Measurements from ENCODE around the gene VAT1.
"Not testable (repeated sequence)": the region's sequence is repeated elsewhere in the genome, so short reads cannot be mapped to it uniquely, and the experiment has no call there.

Gene VAT1

DNA sequence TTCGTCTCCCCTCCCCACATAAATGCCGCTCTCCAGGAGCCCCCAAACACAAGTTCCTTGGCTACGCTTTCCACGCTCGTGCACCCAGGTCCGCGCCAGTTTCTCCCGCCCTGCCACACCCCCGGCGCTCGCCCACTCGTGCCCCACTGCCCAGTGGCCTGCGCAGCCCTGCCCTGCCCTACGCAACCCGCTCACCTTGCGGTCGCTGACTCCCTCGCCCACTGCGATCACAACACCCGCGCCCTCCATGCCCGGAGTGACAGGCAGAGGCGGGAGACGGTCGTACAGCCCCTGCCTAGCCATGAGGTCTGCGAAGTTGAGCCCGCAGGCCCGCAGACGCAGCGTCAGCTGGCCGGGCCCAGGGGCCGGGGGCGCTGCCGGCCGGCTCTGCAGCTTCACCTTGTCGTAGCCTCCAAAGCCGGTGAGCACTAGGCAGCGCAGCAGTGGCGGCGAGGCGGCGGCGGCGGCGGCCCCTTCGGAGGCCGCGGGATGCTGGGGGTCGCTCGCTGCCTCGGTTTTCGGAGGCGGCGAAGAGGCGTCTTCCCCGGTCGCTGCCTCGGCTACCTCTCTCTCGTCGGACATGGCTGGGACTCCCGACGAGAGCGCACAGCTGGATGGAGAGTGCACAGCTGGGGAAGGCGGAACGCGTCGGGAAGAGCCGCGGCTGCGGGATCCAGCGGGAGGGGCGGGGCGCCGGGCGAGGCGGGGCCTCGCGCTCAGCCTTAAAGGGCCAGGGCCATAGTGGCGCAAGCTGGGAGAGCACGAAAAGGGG lies at the start of gene VAT1:
VAT1 (minus strand) TSS at position 645 of the 772 bp plus-strand sequence; CDS start at position 582, 63 bp downstream.
- no peak for DNase-seq

DNA sequence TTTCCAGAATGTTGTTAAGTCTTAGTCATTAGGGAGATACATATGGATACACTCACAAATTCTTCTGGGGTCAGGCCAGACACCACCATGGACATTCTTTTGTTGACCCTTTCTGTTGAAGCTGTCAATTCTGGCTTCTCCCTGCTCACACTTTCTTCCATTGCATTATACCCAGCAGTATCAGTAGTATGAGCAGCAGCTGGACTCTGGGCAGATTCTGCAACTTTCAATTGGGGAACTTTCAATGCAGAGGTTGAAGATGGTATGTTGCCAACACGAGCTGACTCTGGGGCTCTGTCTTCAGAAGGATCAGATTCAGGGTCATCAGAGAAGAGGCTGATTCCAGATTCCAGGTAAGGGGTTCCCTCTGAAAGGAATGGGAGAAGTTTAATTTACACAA lies 48.7 kb upstream of the VAT1 start:
- DNase-seq: no peak

DNA sequence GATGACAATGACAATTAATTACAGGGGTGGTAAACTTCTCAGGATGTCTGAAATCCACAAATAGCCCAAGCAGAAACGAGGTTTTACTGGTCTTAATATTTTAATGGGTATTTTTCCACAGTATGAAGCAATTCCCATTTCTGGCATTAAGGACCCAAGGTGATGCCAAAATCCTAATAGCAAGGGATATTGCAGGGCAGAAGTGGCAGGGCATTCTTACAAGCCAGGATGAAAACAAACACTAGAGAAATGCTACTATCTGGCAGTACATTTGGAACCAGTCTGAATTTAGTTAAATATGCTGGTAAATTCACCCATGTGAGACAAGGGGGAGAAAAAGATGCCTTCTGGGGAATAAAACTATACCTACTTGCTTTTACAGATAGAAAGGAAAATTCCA lies 48.1 kb upstream of the VAT1 start:
- no peak for DNase-seq

DNA sequence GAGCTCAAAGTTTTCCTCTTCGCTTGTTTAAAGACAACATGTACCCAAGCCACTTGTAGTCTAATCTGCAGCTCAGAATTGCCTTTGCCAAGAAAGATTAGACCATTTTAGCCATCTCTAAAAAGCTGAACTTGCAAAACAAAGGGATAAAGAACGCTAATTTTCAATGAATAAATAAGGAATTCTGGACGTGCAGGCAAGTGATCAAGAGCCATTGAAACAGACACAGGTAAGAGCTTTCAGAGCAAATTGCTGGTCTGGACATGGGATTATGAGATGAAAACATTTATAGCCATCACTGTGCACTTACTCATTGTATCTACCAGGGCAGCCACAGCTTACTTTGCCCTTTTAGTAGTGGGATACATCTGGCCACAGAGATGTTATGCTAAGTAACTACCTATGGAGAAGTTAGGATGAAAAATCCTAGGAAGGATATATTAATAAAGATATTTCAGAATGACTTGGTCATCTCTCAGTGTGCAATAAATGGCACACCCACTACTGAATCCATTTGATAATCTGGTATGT lies 47.2 kb upstream of the VAT1 start:
- DNase-seq: no peak

DNA sequence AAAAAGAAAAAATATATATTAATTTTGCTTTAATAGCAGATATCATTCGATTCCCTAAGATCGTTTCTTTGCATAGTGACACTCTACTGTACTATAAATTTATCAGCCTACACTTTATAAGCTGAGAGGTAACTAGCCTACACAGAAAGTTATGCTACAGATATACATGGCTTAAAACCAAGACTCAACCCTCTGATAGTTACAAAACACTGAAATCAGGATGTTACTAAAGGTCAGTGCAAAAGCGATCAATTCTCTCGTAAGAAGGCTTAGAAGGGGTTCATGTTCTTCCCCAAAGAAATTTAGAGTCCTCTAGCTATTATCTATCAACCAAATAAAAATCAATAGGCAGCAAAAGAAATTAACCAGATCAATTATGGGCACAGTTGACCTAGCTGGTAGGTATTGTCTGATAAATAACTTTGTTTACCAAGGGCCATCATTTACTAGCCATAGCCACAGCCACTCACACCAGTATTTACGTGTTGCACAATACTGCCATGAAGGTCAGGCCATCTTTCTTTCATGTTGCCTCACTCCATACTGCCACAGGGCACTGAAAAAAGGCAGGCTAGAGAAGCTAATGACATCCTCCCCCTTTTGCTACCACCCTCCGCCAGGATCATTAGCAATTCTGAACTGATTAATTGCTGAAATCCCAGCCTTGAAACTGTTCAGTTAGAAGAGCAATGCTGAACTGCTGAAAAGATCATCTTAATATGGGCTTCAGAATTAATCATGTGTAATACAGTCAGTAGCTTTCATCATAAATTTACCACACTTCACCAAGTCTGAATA lies 46.6 kb upstream of the VAT1 start:
- no peak for DNase-seq

DNA sequence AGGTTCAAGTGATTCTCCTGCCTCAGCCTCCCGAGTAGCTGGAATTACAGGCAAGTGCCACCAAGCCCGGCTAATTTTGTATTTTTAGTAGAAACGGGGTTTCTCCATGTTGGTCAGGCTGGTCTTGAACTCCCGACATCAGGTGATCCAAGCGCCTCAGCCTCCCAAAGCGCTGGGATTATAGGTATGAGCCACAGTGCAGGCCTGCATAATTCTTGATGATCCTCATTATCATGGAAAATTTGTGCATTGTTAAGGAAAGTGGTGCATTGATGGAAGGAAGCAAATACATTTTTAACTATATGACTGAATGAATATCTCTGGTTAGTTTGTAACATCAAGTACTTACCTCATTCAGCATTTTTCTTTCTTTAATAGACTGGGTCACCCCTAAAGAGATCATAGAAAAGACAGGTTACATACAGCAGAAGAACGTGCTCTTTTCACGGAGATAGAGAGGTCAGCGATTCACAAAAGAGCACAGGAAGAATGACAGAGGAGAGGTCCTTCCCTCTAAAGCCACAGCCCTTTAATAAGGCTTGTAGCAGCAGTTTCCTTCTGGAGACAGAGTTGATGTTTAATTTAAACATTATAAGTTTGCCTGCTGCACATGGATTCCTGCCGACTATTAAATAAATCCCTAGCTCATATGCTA lies 40.9 kb upstream of the VAT1 start:
- DNase-seq: no peak

DNA sequence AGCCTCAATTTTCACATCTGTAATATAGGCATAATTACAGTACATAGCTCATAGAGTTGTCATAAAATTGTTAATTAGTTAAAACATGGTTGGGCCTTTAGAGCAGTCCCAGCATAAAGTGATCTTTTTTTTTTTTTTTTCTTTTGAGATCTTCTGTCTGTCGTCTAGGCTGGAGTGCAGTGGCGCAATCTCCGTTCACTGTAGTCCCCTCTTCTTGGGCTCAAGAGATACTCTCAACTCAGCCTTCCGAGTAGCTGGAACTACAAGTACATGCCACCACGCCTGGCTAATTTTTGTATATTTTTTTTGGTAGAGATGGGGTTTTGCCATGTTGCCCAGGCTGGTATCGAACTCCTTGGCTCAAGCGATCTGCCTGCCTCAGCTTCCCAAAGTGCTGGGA lies 33.9 kb upstream of the VAT1 start:
- no peak for DNase-seq

DNA sequence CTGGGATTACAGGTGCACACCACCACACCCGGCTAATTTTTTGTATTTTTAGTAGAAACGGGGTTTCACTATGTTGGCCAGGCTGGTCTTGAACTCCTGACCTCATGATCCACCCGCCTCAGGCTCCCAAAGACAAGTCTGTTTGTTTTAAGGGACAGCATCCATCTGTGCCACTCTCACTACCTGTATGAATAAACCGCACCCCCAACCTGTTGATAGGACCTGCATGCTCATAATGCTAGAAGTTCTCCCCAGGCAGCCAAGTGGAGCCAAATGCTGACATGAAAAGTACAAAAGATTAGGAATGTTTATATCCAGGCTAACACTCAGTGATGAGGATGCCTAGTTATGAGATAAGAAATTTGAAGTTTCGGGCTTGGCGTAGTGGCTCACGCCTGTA lies 30.8 kb upstream of the VAT1 start:
- not testable (repeated sequence) for DNase-seq

DNA sequence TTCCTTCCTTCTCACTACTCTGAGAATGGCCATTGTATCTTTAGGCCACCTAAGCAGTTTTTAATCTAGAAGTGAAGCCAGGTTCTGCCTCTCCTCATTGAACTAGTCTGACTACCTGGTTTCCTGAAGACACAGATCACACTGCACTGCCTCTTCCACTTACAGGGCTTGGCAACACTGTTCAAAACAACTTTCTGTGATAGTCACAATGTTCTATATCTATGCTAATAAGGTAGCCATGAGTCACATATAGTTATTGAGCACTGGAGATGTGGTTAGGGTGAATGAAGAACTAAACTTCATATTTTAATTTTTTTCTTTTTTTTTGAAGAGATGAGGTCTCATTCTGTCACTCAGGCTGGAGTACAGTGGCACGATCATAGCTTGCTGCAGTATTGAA lies 29.8 kb upstream of the VAT1 start:
- no peak for DNase-seq

DNA sequence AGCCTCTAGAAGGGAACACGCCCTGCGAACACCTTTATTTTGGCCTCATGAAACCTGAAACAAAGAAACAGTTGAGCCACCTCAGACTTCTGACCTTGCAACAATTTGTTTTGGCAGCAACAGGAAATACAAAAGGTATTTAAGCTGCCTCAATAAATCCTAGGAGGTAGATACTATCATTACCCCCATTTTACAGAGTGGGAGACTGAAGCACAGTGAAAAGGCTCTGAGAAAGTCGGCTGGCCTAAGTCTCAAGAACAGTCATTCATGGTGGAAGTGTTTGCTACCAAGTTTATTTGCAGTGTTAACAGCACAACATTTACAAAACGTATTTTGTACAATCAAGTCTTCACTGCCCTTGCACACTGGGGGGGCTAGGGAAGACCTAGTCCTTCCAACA lies 21.8 kb upstream of the VAT1 start:
- DNase-seq: no peak

DNA sequence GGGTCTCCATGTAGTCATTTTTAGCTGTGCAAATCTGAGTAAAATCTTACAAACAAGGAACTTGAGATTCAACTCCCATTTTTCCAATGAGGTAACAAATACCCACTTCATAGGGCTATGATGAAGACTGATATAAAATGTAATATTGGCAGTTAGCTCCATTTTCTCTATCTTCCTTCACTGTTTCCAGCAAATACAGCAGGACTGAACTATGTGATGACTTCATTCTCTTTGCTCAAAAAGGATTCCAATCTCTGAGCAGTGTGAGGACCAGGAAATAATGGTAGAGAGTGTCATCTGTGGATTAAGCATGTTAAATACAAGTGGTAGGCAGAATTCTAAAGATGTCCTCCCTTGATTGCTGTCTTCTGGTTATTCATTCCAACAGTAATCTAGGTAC lies 21.1 kb upstream of the VAT1 start:
- DNase-seq: no peak

DNA sequence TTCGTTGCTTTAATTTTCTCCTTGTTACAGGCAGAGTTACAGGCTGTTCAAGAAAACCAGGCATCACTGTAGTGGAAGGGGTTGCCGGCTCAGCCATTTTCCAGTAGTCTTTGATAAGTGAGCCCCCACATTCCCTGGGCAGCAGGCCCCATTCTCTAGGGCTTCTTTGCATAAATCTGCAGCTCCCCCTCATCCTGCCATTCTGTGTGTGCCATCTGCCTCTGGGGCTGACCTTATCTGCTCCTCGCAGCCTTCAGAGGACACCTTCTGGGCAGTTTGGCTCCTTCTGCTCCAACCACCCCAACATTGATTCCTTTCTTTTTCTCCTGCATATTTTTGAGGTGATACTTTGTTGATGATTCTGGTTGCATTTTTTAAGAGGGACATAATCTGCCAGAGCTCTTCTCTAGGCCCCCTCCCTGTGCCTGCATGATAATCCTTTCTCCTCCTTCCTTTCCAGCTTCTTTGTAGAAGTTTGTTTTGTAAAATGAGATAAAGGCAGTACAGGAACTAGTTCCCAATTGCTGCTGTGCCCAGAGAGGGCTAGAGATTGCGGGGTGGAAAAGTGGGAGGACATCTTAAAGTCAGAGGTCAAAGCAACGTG lies 19.9 kb upstream of the VAT1 start:
- DNase-seq: no peak

DNA sequence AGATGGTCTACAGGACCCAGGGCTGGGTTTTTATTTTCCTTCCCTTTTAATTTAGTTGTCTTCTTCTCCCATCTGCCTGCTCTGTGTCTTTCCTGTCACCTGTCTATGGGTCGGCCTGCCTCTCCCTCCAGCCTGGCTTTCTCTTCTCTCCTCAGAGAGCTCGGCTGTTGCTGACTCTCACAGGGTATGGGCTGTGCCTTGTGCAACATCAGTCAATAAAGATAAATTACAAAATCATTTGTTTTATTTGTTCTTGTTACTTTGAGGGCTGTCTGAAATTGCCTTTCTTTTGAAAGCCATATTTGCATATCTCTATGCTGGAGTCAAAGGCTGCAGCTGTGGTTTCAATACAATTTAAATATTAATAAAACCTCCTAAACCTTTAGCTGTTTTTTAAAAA lies 18.5 kb upstream of the VAT1 start:
- DNase-seq: no peak

DNA sequence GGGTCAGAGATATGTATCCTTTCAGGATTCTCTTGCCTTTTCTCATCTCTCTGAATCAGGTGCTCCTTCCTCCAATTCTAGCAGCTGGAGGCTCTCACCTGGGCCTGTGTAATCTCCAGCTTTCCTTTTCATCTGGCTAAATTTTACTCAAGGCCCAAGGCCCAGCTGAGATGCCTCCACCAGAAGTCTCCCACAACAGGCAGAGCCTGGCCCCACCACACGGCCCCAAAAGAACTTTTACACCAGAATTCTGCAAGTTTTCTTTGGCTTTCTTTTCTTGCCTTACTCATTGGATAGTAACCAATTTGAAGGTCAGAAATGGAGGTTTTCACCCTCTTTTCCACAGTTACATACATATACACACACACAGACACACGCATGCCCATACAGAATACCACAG lies 17.5 kb upstream of the VAT1 start:
- DNase-seq: no peak

DNA sequence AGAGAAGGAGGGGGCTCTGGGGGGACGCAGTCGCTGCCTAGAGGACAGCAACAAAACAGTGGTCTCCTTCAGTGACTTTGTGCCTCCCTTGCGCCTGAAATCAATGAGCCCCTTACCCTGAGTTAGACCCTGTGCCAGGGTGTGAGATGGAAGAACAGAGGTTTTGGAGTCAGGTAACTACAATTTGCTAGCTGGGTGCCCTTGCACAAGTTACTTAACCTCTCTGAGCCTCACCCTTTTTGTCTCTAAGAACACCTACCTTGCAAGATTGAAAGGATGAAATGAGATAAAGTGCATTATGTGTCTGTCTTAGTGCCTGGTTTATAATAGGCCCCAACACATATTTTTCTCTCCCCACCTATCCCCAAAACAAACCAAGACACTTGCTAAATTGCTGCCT lies 12.7 kb upstream of the VAT1 start:
- no peak for DNase-seq

DNA sequence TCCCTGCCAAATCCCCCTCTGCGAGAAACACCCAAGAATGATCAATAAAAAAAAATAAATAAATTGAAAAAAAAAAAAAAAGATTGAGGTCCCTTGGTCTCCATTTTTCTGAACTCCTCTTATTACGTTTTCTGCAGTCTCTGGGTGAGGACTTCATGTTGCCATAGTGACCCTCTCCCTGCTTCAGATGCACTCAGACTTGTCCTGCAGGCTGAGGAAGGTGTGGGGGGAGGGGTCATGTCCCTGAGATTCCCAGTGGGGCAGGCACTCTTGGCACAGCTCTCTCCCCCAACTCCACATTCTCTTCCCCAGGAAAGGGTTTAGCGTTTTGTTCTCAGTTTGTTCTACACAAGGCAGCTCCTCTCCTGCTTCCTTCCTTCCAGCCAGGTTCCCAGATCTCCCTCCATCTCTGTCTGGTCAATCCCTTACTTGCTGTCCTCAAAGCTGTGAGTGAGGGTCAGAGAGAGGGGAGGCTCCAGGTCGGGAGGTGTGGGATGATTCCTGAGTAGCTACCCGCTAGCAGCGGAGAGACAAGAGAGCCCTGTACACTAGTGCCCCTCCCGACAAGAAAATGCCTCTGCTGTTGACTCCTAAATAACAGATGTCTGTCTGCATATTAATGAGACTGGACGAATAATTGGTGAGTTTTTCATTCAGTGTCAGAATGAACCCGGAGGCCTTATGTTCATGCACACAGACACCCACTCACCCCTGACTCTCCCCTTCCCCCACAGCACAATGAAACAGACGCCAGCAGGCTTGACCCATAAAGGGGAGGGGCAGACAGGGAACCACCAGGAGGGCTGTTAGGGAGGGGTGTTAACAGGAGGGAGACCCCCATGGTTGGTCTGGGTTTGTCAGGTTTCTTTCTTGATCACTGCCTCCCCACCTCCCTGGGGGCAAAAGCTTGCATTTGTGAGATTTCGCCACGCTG lies 12.0 kb upstream of the VAT1 start:
- DNase-seq: no peak

DNA sequence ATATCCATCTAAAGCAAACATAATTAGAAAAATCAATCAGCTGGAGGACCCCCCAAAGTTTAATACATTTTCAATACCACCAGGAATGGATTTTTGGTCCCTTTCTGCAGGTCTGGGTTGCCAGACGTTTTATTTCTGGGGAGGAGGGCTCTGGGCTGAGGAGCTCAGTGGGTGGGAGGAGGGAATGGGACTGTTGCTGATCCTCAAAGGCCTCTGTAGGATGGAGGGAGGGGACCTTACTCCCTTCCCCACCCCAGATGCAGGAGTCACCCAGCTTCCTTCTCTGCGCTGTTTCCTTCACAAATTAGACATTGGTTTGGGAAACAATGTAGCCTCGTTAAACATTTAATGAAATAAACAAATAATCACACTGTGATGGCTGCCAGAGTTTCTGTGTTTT lies 9.5 kb upstream of the VAT1 start:
- no peak for DNase-seq

DNA sequence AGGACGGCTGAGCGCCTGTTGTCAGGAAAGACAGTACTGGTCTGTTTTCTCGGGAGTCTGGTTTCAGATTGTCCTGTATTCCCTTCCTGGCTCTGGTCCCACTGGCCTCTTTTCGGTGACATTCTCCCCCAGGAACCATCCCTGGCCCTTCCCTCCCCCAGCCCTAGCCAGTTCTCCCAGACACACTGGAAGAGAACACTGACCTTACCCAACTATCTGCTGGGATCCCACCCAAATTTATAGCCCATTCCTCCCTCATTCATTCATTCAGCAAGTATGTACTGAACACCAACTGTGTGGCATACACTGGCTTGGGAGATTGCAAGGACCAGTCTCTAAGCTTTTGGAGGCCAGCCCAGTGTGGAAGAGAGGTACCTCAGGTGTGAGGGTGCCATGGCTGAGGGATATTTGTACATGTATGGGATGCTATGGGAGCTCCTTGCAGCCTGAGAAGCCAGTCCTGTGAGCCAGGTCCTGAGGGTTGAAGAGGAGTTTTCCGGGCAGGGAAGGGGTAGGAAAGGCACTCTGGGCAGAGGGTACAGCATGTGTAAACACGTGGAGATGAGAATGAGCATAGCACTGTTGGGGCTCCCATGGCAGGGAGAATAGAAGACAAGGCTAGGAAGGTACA lies 8.1 kb upstream of the VAT1 start:
- DNase-seq: no peak

DNA sequence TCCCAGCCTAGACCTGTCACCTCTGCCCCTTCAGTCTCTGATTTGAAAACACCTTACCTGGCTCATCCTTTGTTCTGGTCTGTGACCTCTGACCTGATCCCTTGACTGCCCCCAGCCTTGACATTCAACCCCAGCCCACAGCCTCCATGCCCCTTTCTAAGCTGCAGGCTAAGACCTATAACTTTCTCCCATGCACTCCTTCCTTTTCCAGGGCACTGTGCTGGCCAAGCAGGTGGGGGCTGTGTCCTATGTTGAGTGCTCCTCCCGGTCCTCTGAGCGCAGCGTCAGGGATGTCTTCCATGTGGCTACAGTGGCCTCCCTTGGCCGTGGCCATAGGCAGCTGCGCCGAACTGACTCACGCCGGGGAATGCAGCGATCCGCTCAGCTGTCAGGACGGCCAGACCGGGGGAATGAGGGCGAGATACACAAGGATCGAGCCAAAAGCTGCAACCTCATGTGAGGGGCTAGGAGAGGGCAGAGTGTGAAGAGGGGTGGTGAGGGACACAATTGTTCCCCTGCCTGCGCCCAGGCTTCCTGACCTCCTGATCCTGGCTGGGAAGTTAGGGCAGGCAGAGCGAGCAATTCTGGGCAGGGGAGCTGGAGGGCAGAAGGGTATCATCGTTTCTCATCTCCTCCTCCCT lies 6.2 kb upstream of the VAT1 start:
- DNase-seq: no peak

DNA sequence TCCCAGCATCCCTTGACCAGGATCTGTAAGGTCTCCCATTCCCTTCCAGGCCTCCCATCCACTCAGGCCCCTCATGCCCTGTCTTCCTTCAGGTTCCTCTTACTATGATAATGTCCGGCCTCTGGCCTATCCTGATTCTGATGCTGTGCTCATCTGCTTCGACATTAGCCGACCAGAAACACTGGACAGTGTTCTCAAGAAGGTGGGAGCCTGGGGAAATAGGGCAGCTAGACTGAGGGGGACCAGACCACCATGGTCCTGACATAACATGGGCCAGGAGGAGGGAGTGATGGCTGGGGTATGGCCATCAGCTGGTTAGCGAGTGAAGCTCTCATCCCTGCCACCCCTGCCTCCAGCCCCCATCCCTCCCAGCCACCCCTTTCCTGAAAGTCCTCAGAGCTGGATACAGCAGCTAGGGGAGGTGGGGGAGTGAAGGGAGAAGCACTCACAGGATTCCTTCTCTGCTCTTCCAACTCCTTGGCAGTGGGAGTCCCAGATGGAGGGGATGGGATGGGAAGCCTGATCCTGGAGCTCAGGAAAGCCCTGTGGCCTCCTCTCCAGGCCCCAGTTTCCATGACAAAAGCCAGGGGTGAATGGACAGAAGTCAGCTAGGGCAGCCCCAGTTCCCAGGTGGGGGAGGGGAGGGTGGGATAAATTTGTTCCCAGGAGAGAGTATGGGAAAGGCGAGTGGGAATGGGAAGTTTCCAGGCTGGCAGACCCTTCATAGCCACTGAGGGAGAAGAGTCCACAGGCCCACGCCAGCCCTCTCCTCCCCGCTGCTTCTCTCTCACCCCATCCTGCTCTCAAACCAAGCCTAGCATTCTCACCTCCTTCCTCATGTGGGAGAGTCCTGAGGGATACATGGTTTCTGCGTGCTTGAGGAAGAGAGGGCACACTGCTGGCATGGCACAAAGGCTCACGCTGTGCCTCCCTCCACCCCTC lies 5.2 kb upstream of the VAT1 start:
- DNase-seq: no peak

All from NCI-H1436 treated with DMSO at 0.1 percent for 48 hours (cell line).